K562 treated with DMSO at 1 percent for 48 hours (cell line): Measurements from ENCODE around the gene FMC1. TPM values are rescaled to one million over a fixed set of nuclear protein-coding genes. Genes with fewer than 3 reads are reported as not detected.

Source experiments
- total RNA-seq: library from RNA; unstranded; fragments of 300-600 nt; gene quantifications from 2 replicates; pipeline ENCODE4 v1.2.3, GENCODE V29; 2022; ENCODE audit warnings: low replicate concordance; ENCODE audit errors: extremely low read depth

Gene FMC1, protein sequence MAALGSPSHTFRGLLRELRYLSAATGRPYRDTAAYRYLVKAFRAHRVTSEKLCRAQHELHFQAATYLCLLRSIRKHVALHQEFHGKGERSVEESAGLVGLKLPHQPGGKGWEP
- total RNA-seq: not detected in 2 replicates

DNA sequence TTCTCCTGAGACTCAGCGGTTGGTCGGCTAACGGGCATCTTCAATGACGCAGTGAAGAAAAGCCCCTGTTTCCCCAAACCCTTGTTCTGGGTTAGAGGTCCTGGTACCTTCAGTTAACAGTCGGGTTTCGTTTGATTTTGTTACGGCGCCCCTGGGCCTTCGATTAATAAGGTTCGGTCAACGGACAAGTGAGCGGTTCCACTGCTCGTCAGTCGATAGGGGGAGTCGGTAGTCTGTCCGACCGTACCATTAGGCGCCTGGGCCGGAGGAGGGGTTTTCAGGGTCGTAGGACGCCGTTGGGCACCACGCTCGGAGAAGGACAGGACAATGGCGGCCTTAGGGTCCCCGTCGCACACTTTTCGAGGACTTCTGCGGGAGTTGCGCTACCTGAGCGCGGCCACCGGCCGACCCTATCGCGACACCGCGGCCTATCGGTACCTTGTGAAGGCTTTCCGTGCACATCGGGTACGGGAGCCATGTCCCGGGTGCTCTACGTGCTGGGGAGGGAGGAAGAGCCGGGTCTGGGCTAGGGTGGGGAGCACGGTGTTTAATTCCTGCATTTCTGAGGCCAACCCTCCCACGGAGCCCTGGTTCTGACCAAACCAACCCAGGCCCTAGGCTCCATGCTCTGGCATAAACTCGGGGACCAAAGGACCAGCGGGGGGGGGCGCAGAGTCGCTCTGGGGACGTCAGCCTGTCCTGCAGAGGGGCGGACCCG, at the start of gene FMC1:
Gene FMC1, plus strand, starts transcription at position 280 of the 718 bp plus-strand sequence. Its CDS starts 48 bp downstream, at position 328.

DNA sequence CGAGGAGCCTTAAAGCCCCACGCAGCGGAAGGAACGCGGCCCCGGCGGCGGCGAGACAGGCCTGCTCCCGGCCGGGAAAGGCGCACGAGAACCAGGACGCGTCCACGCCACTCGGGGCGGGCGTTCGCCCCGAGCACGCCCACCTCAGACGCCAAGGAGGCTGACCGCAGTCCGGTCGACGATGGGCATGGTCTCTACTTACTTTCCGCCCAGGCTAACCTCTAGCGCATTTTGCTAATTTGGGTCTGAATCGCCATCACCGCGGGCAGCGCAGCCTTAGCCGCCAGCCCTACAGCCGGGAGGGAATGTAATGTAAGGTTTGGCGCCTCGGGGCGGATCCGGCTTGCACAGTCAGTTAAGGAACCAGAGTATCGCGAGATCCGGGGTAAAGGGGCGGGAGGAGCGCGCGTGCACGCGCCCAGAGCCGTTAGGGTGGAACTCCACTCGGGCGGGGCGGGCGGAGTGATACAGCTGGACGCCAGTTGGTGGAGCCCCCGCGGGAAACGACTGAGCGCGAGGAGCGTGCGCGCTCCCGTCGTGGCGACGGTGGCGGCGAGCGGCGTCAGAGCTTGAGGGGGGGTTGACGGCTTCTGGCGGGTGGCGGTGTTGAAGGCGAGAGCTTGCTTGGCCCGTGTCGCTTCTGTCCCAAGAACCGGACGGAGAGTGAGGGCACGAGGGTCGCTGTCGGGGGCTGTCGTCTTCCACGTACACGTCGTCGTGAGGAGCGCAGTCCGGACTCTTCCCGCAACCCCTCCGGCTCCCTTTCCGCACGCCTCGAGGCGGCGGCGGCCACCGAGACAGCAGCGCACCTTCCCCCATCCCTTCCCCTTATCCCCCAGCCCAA, 18.5 kb downstream of the FMC1 start, which contains the start of gene LUC7L2:
Gene LUC7L2, plus strand, starts transcription at position 529 of the 844 bp plus-strand sequence. CDS start 368 bp downstream, outside the sequence.

Other genes with a start within 250 kb of the FMC1 start
- gene ZC3HAV1, start 231.6 kb upstream of the FMC1 start, total RNA-seq: not detected in 2 replicates
- not detected in 2 replicates for gene UBN2, start 110.1 kb upstream of the FMC1 start, total RNA-seq
- gene LUC7L2, start 18.6 kb downstream of the FMC1 start, total RNA-seq: 779 TPM in 1 of 2 replicates, not detected in the other
- not detected in 2 replicates for gene KLRG2, start 142.3 kb downstream of the FMC1 start, total RNA-seq
- not detected in 2 replicates for gene CLEC2L, start 182.3 kb downstream of the FMC1 start, total RNA-seq